ENCODE results near the gene PAFAH1B2. TPM values are rescaled to one million over a fixed set of nuclear protein-coding genes. Genes with fewer than 3 reads are reported as not detected.

PAFAH1B2 gene
- total RNA-seq, 1 donor, result 151 TPM

- TF ChIP-seq CTCF (IDR thresholded peaks at IDR 0.05; ENCODE audit: extremely low read depth, low read depth, low read length), result no peak
- H3K27ac ChIP-seq (ENCODE audit: low read depth, low read length), result peak overlapping the region; percentile 97
Observed at GRCh38 chr11:117143390-117143789, 697 bp upstream of the PAFAH1B2 start.

DNA sequence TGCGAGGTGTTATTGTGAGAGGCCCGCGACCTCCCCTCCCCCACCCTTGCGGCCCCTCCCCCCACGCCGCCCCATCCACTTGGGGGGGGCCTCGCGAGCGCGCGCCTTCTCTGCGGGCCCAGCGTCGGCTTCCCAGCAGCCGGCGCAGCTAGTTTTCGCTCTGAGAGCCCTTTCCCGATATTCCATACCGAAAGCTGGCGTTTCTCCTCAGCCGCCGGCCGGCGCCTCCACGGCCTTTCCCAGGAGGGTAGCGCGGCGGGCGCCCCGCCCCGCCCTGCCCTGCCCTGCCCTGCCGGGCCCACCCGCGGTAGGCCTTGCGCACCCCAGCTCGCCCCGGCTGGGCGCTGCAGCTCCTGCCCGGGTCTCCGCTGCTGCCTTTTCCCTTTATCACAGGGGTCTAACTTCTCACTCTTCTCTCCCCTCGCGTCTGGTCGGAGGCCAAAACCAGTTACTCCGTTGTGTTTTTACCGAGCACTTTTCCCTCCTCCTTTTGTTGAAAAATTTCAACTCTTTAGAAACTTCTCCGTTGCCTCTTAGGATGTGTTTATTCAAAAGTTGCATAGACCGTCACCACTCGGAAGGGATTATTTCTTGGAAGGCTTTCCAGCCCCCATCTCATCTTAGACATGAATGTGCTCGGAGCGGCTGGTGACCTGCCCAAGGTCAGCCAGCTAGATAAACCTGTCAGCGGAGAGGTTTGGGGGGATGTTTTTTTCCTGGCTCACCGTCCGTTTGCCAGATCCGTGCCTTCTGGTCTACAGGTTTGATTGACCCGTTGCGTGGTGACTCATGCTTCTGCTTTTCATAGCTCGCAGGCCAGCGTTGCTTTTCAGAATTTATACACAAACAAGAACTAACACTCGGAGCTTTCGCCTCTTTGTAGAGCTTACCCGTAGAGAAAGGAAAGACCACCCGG lies 648 bp downstream of the PAFAH1B2 start:
- Histone ChIP-seq H3K4me3 (ENCODE audit: insufficient read depth, low read length) (peak overlapping the region; percentile 85), H3K9me3 (ENCODE audit: low read depth, low read length) (no peaks in the 10 kb centered on the region), H2AFZ (ENCODE audit: low read length) (peak overlapping the region; percentile 90), H3K4me1 (ENCODE audit: insufficient read depth, low read length) (peaks cover 25% of the 10 kb centered on the region), H4K20me1 (ENCODE audit: insufficient read depth, low read length) (peaks cover 42% of the 10 kb centered on the region), H3K36me3 (ENCODE audit: insufficient read depth, low read length) (peaks cover 24% of the 10 kb centered on the region), H3K4me2 (ENCODE audit: insufficient read depth, low read length) (peak overlapping the region; percentile 98), H3K79me2 (ENCODE audit: insufficient read depth, low read length) (peaks cover 55% of the 10 kb centered on the region), H3K27me3 (ENCODE audit: insufficient read depth, low read length) (no peaks in the 10 kb centered on the region), H3K27ac (ENCODE audit: low read depth, low read length) (peak overlapping the region; percentile 97)
- TF ChIP-seq CTCF (IDR thresholded peaks at IDR 0.05; ENCODE audit: extremely low read depth, low read depth, low read length), result no peak
- DNase-seq (ENCODE audit: insufficient read length, low spot score, missing footprints), result peak; percentile 87

More at GRCh38 chr11:117143390-117143789, 697 bp upstream of the PAFAH1B2 start:
- Histone ChIP-seq H3K4me3 (ENCODE audit: insufficient read depth, low read length) (peak overlapping the region; percentile 85), H3K9me3 (ENCODE audit: low read depth, low read length) (no peaks in the 10 kb centered on the region), H2AFZ (ENCODE audit: low read length) (peak overlapping the region; percentile 90), H3K4me1 (ENCODE audit: insufficient read depth, low read length) (peaks cover 25% of the 10 kb centered on the region), H3K27me3 (ENCODE audit: insufficient read depth, low read length) (no peaks in the 10 kb centered on the region), H3K36me3 (ENCODE audit: insufficient read depth, low read length) (peaks cover 24% of the 10 kb centered on the region), H4K20me1 (ENCODE audit: insufficient read depth, low read length) (peaks cover 35% of the 10 kb centered on the region), H3K4me2 (ENCODE audit: insufficient read depth, low read length) (peak overlapping the region; percentile 98), H3K79me2 (ENCODE audit: insufficient read depth, low read length) (peaks cover 43% of the 10 kb centered on the region)
- no peak for DNase-seq (ENCODE audit: insufficient read length, low spot score, missing footprints)

- DNase-seq (ENCODE audit: insufficient read length, low spot score, missing footprints), result peak; percentile 86
- Histone ChIP-seq H3K4me2 (ENCODE audit: insufficient read depth, low read length) (peak overlapping the region; percentile 98), H3K4me3 (ENCODE audit: insufficient read depth, low read length) (peak overlapping the region; percentile 85), H3K79me2 (ENCODE audit: insufficient read depth, low read length) (peaks cover 61% of the 10 kb centered on the region), H3K27me3 (ENCODE audit: insufficient read depth, low read length) (no peaks in the 10 kb centered on the region), H3K9me3 (ENCODE audit: low read depth, low read length) (no peaks in the 10 kb centered on the region), H3K27ac (ENCODE audit: low read depth, low read length) (peak overlapping the region; percentile 97), H2AFZ (ENCODE audit: low read length) (no peak overlapping the region), H4K20me1 (ENCODE audit: insufficient read depth, low read length) (peaks cover 49% of the 10 kb centered on the region), H3K36me3 (ENCODE audit: insufficient read depth, low read length) (peaks cover 24% of the 10 kb centered on the region), H3K4me1 (ENCODE audit: insufficient read depth, low read length) (peaks cover 25% of the 10 kb centered on the region)
- peak; percentile 27 for TF ChIP-seq CTCF (IDR thresholded peaks at IDR 0.05; ENCODE audit: extremely low read depth, low read depth, low read length)
Observed at GRCh38 chr11:117145393-117145761, 1.3 kb downstream of the PAFAH1B2 start.

DNA sequence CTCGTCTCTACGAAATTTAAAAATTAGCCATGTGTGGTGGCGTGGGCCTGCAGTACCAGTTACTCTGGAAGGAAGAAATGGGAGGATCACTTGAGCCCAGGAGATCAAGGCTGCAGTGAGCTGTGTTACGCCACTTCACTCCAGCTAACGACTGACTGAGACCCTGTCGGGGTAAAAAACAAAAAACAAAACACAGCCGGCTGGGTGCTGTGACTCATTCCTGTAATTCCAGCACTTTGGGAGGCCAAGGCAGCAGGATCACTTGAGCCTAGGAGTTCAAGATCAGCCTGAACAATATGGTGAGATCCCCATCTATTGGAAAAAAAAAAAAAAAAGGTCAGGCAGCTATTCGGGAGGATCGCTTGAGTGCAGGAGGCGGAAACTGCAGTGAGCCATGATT lies 2.4 kb downstream of the PAFAH1B2 start:
- Histone ChIP-seq H3K9me3 (ENCODE audit: low read depth, low read length) (no peaks in the 10 kb centered on the region), H3K4me3 (ENCODE audit: insufficient read depth, low read length) (peak overlapping the region; percentile 85), H2AFZ (ENCODE audit: low read length) (no peak overlapping the region), H3K4me2 (ENCODE audit: insufficient read depth, low read length) (peak overlapping the region; percentile 98), H3K27ac (ENCODE audit: low read depth, low read length) (peak overlapping the region; percentile 60), H3K36me3 (ENCODE audit: insufficient read depth, low read length) (peaks cover 24% of the 10 kb centered on the region), H4K20me1 (ENCODE audit: insufficient read depth, low read length) (peaks cover 54% of the 10 kb centered on the region), H3K79me2 (ENCODE audit: insufficient read depth, low read length) (peaks cover 72% of the 10 kb centered on the region), H3K4me1 (ENCODE audit: insufficient read depth, low read length) (peaks cover 25% of the 10 kb centered on the region), H3K27me3 (ENCODE audit: insufficient read depth, low read length) (no peaks in the 10 kb centered on the region)
- TF ChIP-seq CTCF (IDR thresholded peaks at IDR 0.05; ENCODE audit: extremely low read depth, low read depth, low read length), result no peak
- DNase-seq (ENCODE audit: insufficient read length, low spot score, missing footprints), result no peak
